Activated CD4-positive, alpha-beta T cell treated with anti-CD3 and anti-CD28 coated beads for 36 hours (primary cell): Measurements from ENCODE around the gene OR6A2. TPM values are rescaled to one million over a fixed set of nuclear protein-coding genes. Genes with fewer than 3 reads are reported as not detected.

Experiments used
- total RNA-seq, 2 experiments: library from RNA; stranded (reverse); gene quantifications; one replicate each; pipeline ENCODE4 v1.2.3, GENCODE V29; 2021

The OR6A2 gene
- total RNA-seq, 2 experiments from 2014 or later: 0.14 to 0.25 TPM

Other genes with a start within 250 kb of the OR6A2 start
- 10 to 100 TPM; 34.4 to 35.0 TPM for gene RRP8, start 196.1 kb downstream of the OR6A2 start, total RNA-seq
- gene ILK, start 195.9 kb downstream of the OR6A2 start, total RNA-seq: 10 to 100 TPM; 85.6 to 89.0 TPM
- 100 to 1,000 TPM; 133 to 152 TPM for gene TAF10, start 187.5 kb downstream of the OR6A2 start, total RNA-seq
- 10 to 100 TPM; 38.1 to 47.9 TPM for gene TPP1, start 180.3 kb downstream of the OR6A2 start, total RNA-seq
- under 1 TPM; 0.78 to 0.91 TPM for gene DCHS1, start 143.9 kb downstream of the OR6A2 start, total RNA-seq
- 100 to 1,000 TPM; 118 to 156 TPM for gene MRPL17, start 116.3 kb downstream of the OR6A2 start, total RNA-seq
- gene OR2AG2, start 27.7 kb downstream of the OR6A2 start, total RNA-seq: under 1 TPM; 0.14 to 0.26 TPM
- gene OR2AG1, start 16.7 kb downstream of the OR6A2 start, total RNA-seq: not detected
- not detected for gene OR10A5, start 46.0 kb upstream of the OR6A2 start, total RNA-seq
- gene OR10A2, start 63.4 kb upstream of the OR6A2 start, total RNA-seq: not detected
- gene OR10A4, start 76.9 kb upstream of the OR6A2 start, total RNA-seq: not detected
- under 1 TPM; 0.32 to 0.44 TPM for gene OR2D2, start 92.8 kb upstream of the OR6A2 start, total RNA-seq
- not detected for gene OR2D3, start 121.3 kb upstream of the OR6A2 start, total RNA-seq
- gene ZNF215, start 126.7 kb upstream of the OR6A2 start, total RNA-seq: 1 to 10 TPM; 3.6 TPM
- gene ZNF214, start 220.7 kb upstream of the OR6A2 start, total RNA-seq: not detected
- gene NLRP14, start 220.8 kb upstream of the OR6A2 start, total RNA-seq: under 1 TPM; 0.11 to 0.21 TPM